GM21390 (cell line): ENCODE results near the gene DCAF4.
"Not testable (repeated sequence)": the region's sequence is repeated elsewhere in the genome, so short reads cannot be mapped to it uniquely, and the experiment has no call there.

Source experiments
- ATAC-seq: cut with Tn5 transposase; IDR thresholded peaks from one replicate; pipeline ENCODE4 v1.9.1; 2021; ENCODE audit not compliant: unreplicated experiment

Gene DCAF4

GRCh38 chr14:72929316-72930080 lies 3.2 kb downstream of the DCAF4 start:
- ATAC-seq = no peak

- ATAC-seq = no peak
Measured at GRCh38 chr14:72932893-72933292, 6.6 kb downstream of the DCAF4 start.

- no peak for ATAC-seq
Measured at GRCh38 chr14:72939630-72940029, 13.4 kb downstream of the DCAF4 start.

GRCh38 chr14:72941286-72941985 lies 15.2 kb downstream of the DCAF4 start:
- no peak for ATAC-seq

- no peak for ATAC-seq
Measured at GRCh38 chr14:72942934-72943333, 16.7 kb downstream of the DCAF4 start.

- no peak for ATAC-seq
Measured at GRCh38 chr14:72943876-72944430, 17.7 kb downstream of the DCAF4 start.

GRCh38 chr14:72945356-72946027 lies 19.2 kb downstream of the DCAF4 start:
- no peak for ATAC-seq

GRCh38 chr14:72946491-72946890 lies 20.2 kb downstream of the DCAF4 start:
- ATAC-seq = no peak

- ATAC-seq = no peak
Measured at GRCh38 chr14:72947366-72948160, 21.3 kb downstream of the DCAF4 start.

- ATAC-seq = no peak
Measured at GRCh38 chr14:72948481-72949138, 22.3 kb downstream of the DCAF4 start.

GRCh38 chr14:72952171-72952570 lies 25.9 kb downstream of the DCAF4 start:
- ATAC-seq = no peak

- ATAC-seq = not testable (repeated sequence)
Measured at GRCh38 chr14:72956741-72957140, 30.5 kb downstream of the DCAF4 start.

GRCh38 chr14:72957213-72957612 lies 30.9 kb downstream of the DCAF4 start:
- ATAC-seq = no peak

- ATAC-seq = no peak
Measured at GRCh38 chr14:72958548-72958947, 32.3 kb downstream of the DCAF4 start.

GRCh38 chr14:72961016-72961415 lies 34.8 kb downstream of the DCAF4 start:
- ATAC-seq = not testable (repeated sequence)

- no peak for ATAC-seq
Measured at GRCh38 chr14:72961579-72962335, 35.5 kb downstream of the DCAF4 start.

GRCh38 chr14:72962336-72962754 lies 36.1 kb downstream of the DCAF4 start:
- not testable (repeated sequence) for ATAC-seq

GRCh38 chr14:72962829-72963312 lies 36.6 kb downstream of the DCAF4 start:
- no peak for ATAC-seq

- no peak for ATAC-seq
Measured at GRCh38 chr14:72965249-72965648, 39.0 kb downstream of the DCAF4 start.
